ENCODE results near the gene TANC1. TPM values are rescaled to one million over a fixed set of nuclear protein-coding genes. Genes with fewer than 3 reads are reported as not detected.
A peak's percentile ranks its signal among the peaks of the same experiment; 100 is the strongest.

Gene TANC1
- total RNA-seq, 1 donor from 2014 or later: not detected

DNA sequence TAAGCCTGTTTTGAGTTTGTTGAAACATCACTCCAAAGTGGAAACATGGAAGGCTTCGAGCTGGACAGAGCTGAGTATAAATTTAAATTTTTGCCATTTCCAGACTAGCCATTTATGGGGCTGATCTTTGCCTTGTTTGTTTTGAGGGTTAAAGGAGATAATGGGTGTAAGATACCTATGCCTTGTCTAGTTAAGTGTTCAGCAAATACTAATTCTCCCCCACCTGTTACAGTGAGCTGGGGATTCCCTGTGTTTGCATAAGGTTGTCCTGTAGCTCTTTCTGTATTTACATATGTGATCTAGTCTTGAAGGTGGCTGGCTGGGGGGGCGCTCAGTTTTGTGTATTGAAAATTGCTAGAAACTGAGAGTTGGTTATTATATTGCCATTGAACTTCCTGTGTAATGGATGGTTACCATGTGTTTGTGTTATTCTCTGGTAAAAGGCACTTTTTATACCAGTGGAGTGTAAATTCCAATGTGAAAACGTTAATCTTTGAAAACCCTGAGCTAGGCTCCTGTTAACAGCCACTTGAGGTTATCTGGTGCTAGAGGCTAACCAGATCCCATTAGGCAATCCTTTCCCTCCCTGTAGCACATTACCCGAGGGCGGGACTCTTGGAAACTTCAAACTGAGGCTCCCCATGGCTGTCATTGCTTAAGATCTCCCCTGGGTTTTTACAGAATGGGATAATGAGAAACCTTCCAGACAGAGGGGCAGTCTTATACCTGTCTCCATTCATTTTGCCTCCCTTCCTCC, 26.7 kb downstream of the TANC1 start:
- ATAC-seq (ENCODE audit: low read depth): no peak
- Mint-ChIP-seq H3K27ac (no peak overlapping the region), H3K27me3 (peaks cover 10% of the 10 kb centered on the region), H3K4me3 (no peak overlapping the region), H3K4me1 (no peaks in the 10 kb centered on the region), H3K9me3 (no peaks in the 10 kb centered on the region), H3K36me3 (ENCODE audit: low read depth) (no peaks in the 10 kb centered on the region)
- intact Hi-C loops (cut with micrococcal nuclease): no loop called here
- no peak for DNase-seq
- CTCF ChIA-PET: no interaction called here
- TF ChIP-seq, protein P1, sequence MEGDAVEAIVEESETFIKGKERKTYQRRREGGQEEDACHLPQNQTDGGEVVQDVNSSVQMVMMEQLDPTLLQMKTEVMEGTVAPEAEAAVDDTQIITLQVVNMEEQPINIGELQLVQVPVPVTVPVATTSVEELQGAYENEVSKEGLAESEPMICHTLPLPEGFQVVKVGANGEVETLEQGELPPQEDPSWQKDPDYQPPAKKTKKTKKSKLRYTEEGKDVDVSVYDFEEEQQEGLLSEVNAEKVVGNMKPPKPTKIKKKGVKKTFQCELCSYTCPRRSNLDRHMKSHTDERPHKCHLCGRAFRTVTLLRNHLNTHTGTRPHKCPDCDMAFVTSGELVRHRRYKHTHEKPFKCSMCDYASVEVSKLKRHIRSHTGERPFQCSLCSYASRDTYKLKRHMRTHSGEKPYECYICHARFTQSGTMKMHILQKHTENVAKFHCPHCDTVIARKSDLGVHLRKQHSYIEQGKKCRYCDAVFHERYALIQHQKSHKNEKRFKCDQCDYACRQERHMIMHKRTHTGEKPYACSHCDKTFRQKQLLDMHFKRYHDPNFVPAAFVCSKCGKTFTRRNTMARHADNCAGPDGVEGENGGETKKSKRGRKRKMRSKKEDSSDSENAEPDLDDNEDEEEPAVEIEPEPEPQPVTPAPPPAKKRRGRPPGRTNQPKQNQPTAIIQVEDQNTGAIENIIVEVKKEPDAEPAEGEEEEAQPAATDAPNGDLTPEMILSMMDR (IDR thresholded peaks at IDR 0.05): no peak
- POLR2A ChIA-PET: no interaction called here

DNA sequence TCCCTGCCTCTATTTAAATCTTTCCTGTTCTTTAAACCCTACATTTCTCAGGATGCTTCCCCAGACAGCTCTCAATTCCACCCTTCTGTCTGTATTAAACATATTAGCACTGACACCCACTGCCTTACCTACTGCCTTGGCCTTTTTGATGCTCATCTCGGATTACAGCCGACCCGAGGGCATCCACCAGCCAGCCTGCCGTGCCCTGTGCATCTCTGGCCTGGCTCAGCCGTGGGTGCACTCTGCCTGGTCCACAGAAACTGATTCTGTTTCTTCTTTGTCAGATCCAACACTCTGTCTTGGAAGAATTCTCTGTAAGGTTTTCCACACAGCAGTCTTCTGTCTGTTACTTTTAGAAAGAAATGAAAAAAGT, 27.2 kb downstream of the TANC1 start:
- TF ChIP-seq, protein P1 (IDR thresholded peaks at IDR 0.05): no peak
- ChIA-PET POLR2A (no interaction called here), CTCF (no interaction called here)
- DNase-seq: no peak
- no peaks in the 10 kb centered on the region for H3K36me3 Mint-ChIP-seq (ENCODE audit: low read depth)
- H3K9me3 Mint-ChIP-seq: no peaks in the 10 kb centered on the region
- no peak overlapping the region for H3K27ac Mint-ChIP-seq
- intact Hi-C loops (cut with micrococcal nuclease): no loop called here
- H3K4me3 Mint-ChIP-seq: no peak overlapping the region
- H3K27me3 Mint-ChIP-seq: peaks cover 8% of the 10 kb centered on the region
- ATAC-seq (ENCODE audit: low read depth): no peak
- H3K4me1 Mint-ChIP-seq: no peaks in the 10 kb centered on the region

DNA sequence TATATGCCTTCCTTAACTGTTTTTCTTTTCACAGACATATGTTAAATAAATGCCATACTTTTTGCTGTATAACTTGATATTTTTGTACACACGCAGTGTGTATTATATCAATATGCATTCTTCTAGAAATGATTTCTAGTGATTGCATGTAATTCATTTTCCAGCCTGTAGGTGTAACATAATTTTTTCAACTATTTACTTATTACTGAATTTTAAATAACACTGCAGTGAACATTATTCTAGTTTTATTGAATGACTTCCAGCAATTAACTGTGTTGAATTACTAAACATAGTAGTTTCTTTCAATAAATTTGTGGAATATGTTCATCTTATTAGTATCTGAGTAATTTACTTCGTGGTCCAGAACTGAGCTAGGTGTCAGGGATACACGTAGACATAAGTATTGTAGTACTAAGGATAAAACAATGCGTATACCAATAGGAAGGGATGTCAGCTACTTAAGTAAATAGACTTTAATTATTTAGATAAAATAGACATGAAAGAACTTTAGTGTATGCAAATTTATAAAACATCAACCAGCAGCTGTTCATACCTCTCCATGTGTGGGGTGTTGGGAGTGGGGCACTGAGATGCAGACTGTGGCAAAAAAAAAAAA, 28.0 kb downstream of the TANC1 start:
- Mint-ChIP-seq H3K27me3 (peaks cover 8% of the 10 kb centered on the region), H3K27ac (no peak overlapping the region), H3K4me1 (no peaks in the 10 kb centered on the region), H3K4me3 (no peak overlapping the region), H3K9me3 (no peaks in the 10 kb centered on the region), H3K36me3 (ENCODE audit: low read depth) (no peaks in the 10 kb centered on the region)
- DNase-seq (no peak), ATAC-seq (ENCODE audit: low read depth) (no peak)
- intact Hi-C loops (cut with micrococcal nuclease): no loop called here
- ChIA-PET CTCF (interaction anchor here (0.7 kb wide), 1 partner anchor 51 kb away, joined by 3 read pairs; no protein-coding TSS in a partner anchor), POLR2A (no interaction called here)
- TF ChIP-seq, protein P1 (IDR thresholded peaks at IDR 0.05): peak; percentile 21

DNA sequence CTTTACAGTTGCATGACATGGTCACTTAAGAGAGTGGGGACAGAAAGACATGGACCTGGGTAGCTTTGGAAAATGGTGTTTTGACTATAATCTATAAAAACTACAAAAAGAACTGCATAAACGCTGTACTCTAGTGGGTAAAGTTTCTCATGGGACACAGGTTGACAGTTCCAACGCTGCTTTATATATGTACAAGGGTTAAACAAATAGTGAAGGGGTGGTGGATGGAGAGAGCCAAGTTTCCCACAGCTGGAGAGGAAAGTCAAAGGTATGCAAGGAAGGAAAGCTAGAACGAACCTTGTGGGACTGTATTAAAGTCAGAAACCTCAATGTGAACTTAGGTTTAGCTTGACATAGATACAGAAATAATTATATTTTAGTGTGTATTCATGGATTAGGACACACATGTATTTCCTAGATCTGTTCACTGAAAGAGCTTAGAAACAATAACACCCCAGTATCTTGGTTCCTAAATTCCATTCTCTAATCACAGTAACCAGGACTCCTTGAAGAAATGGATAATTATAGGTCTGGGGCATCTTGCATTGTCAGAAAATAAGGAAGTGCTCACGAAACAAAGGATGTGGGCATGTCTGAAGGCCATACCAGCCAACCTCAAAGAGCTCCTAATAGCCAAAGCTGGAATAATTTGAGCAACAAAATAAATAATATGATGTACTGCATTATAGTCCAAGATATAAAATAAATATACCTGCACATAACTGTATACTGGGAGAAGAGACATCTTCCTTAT, 28.8 kb downstream of the TANC1 start:
- ChIA-PET CTCF (interaction anchor here (0.7 kb wide), 1 partner anchor 50 kb away, joined by 3 read pairs; no protein-coding TSS in a partner anchor), POLR2A (no interaction called here)
- Mint-ChIP-seq H3K4me1 (no peaks in the 10 kb centered on the region), H3K9me3 (no peaks in the 10 kb centered on the region), H3K27ac (no peak overlapping the region), H3K27me3 (peaks cover 8% of the 10 kb centered on the region), H3K4me3 (no peak overlapping the region), H3K36me3 (ENCODE audit: low read depth) (no peaks in the 10 kb centered on the region)
- ATAC-seq (ENCODE audit: low read depth) (no peak), DNase-seq (no peak)
- intact Hi-C loops (cut with micrococcal nuclease): no loop called here
- TF ChIP-seq, protein P1 (IDR thresholded peaks at IDR 0.05): no peak

Data from activated B cell treated with CpG ODN at 0.5 μM for 24 hours (primary cell).